ENCODE measurements around the gene UBXN7. TPM values are rescaled to one million over a fixed set of nuclear protein-coding genes. Genes with fewer than 3 reads are reported as not detected.
"Not testable (repeated sequence)": the region's sequence is repeated elsewhere in the genome, so short reads cannot be mapped to it uniquely, and the experiment has no call there.

The UBXN7 gene
- total RNA-seq, 1 donor from 2014 or later: 65.5 TPM

GRCh38 chr3:196440041-196440537 lies 7.9 kb upstream of the UBXN7 start:
- peaks cover 11% of the 10 kb centered on the region for H3K4me1 Mint-ChIP-seq
- no peaks in the 10 kb centered on the region for H3K27me3 Mint-ChIP-seq
- intact Hi-C loops (cut with micrococcal nuclease): no loop called here
- DNase-seq: no peak
- H3K4me3 Mint-ChIP-seq: no peak overlapping the region
- no peaks in the 10 kb centered on the region for H3K9me3 Mint-ChIP-seq
- no peaks in the 10 kb centered on the region for H3K36me3 Mint-ChIP-seq (ENCODE audit: low read depth)
- no peak overlapping the region for H3K27ac Mint-ChIP-seq

GRCh38 chr3:196431181-196432136 lies 768 bp downstream of the UBXN7 start:
- Mint-ChIP-seq H3K27me3 (no peaks in the 10 kb centered on the region), H3K36me3 (ENCODE audit: low read depth) (peaks cover 15% of the 10 kb centered on the region), H3K4me1 (peaks cover 20% of the 10 kb centered on the region), H3K9me3 (no peaks in the 10 kb centered on the region), H3K27ac (peak overlapping the region; percentile 97), H3K4me3 (peak overlapping the region; percentile 85)
- intact Hi-C loops (cut with micrococcal nuclease): loop anchor here (1.0 to 5.0 kb wide), 5 partner anchors 17 to 989 kb away; partner anchors contain the start of genes ACAP2, FBXO45 and WDR53
- DNase-seq: peak; percentile 75

DNA sequence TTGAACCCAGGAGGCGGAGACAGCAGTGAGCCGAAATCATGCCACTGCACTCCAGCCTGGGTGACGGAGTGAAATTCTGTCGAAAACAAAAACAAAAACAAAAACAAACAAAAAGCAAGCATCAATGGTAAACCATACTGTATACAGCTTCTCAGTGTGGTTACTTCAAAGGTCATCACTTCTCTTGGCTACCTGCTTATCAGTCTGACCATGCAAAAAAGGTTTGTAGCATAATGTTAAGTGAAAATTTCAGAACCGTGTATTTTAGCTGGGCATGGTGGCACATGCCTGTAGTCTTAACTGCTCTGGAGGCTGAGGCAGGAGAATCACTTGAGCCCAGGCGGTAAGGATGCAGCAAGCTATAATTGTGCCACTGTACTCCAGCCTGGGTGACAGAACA lies 4.2 kb downstream of the UBXN7 start:
- Mint-ChIP-seq H3K27me3 (no peaks in the 10 kb centered on the region), H3K9me3 (no peaks in the 10 kb centered on the region), H3K4me1 (peaks cover 21% of the 10 kb centered on the region), H3K4me3 (no peak overlapping the region), H3K36me3 (ENCODE audit: low read depth) (peaks cover 24% of the 10 kb centered on the region), H3K27ac (no peak overlapping the region)
- intact Hi-C loops (cut with micrococcal nuclease): no loop called here
- DNase-seq: no peak

DNA sequence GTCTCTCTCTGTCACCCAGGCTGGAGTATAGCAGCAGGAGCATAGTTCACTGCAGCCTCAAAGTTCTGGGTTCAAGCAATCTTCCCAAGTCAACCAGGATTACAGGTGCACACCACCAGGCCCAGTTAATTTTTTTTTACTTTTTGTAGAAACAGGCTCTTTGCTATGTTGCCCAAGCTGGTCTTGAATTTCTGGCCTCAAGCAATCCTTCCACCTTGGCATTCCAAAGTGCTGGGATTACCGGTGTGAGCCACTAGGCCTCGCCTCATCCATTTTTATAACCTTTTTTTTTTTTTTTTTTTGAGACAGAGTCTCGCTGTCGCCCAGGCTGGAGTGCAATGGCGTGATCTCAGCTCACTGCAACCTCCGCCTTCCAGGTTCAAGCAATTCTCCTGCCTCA lies 7.8 kb downstream of the UBXN7 start:
- Mint-ChIP-seq H3K36me3 (ENCODE audit: low read depth) (peaks cover 17% of the 10 kb centered on the region), H3K4me1 (peaks cover 12% of the 10 kb centered on the region)
- intact Hi-C loops (cut with micrococcal nuclease); DNase-seq; H3K27me3 Mint-ChIP-seq; H3K4me3 Mint-ChIP-seq; H3K9me3 Mint-ChIP-seq; H3K27ac Mint-ChIP-seq: not testable (repeated sequence)

- Mint-ChIP-seq H3K27ac (no peak overlapping the region), H3K9me3 (no peaks in the 10 kb centered on the region), H3K4me3 (no peak overlapping the region), H3K27me3 (no peaks in the 10 kb centered on the region), H3K4me1 (peaks cover 17% of the 10 kb centered on the region), H3K36me3 (ENCODE audit: low read depth) (peaks cover 17% of the 10 kb centered on the region)
- intact Hi-C loops (cut with micrococcal nuclease): no loop called here
- no peak for DNase-seq
Observed at GRCh38 chr3:196423044-196423781, 9.0 kb downstream of the UBXN7 start.

DNA sequence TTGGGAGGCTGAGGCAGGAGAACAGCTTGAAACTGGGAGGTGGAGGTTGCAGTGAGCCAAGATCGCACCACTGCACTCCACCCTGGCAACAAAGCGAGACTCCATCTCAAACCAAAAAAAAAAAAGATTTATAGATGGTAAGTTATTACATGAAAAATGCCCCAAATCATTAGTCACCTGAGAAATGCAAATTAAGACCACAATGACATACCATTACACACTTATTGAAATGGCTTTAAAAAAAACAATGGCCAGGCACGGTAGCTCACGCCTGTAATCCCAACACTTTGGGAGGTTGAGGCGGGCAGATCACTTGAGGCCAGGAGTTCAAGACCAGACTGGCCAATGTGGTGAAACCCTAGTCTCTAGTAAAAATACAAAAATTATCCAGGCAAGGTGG lies 10.6 kb downstream of the UBXN7 start:
- H3K36me3 Mint-ChIP-seq (ENCODE audit: low read depth); H3K4me3 Mint-ChIP-seq; H3K27me3 Mint-ChIP-seq; intact Hi-C loops (cut with micrococcal nuclease); DNase-seq; H3K27ac Mint-ChIP-seq; H3K9me3 Mint-ChIP-seq: not testable (repeated sequence)
- peaks cover 19% of the 10 kb centered on the region for H3K4me1 Mint-ChIP-seq

DNA sequence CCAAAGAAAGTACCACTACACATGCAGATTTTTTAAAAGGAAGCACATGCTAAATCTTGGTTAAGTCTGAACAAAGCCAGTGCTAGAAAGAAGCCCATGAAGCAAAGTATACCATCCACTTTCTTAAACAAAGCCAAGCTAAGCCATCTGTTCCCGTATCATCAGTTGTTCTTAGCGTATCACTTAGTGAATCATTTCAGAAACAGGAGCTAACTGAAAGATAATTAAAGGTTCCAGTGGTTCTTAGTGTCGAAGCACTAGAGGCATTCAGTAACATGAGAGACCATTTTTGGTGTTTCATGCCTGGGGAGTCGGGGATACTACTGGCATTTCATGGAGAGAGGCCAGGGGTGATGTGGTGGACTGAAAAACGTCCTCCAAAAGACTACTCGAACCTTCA lies 12.8 kb downstream of the UBXN7 start:
- Mint-ChIP-seq H3K4me1 (peaks cover 27% of the 10 kb centered on the region), H3K9me3 (no peaks in the 10 kb centered on the region), H3K4me3 (no peak overlapping the region), H3K27ac (no peak overlapping the region), H3K27me3 (no peaks in the 10 kb centered on the region), H3K36me3 (ENCODE audit: low read depth) (peaks cover 5% of the 10 kb centered on the region)
- intact Hi-C loops (cut with micrococcal nuclease): no loop called here
- no peak for DNase-seq

GRCh38 chr3:196418601-196419000 lies 13.6 kb downstream of the UBXN7 start:
- Mint-ChIP-seq H3K4me3 (no peak overlapping the region), H3K27ac (no peak overlapping the region), H3K9me3 (no peaks in the 10 kb centered on the region), H3K4me1 (peaks cover 29% of the 10 kb centered on the region), H3K27me3 (no peaks in the 10 kb centered on the region), H3K36me3 (ENCODE audit: low read depth) (peaks cover 3% of the 10 kb centered on the region)
- DNase-seq: no peak
- intact Hi-C loops (cut with micrococcal nuclease): no loop called here

DNA sequence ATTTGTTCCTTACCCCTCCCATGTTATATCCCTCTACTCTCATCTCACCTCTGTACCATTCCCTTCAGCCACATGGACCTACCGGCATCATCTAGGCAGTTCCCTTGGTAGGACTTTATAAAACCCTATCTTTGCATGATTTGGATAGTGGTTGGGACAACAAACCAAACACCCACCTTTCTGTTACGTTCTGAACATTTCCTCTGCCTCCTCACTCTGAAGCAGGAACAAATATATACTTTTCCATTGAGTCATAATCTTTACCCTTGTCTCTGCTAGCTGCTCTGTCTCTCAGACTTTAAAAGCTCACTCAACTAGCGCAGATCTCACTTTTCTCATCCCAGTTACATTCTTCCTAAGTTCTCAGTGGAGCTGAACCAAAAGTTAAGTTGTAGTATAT lies 17.8 kb downstream of the UBXN7 start:
- H3K4me3 Mint-ChIP-seq: peak overlapping the region; percentile 12
- peaks cover 12% of the 10 kb centered on the region for H3K36me3 Mint-ChIP-seq (ENCODE audit: low read depth)
- no peak for DNase-seq
- peaks cover 28% of the 10 kb centered on the region for H3K4me1 Mint-ChIP-seq
- intact Hi-C loops (cut with micrococcal nuclease): loop anchor here (1.0 to 5.0 kb wide), 2 partner anchors 18 to 88 kb away; partner anchors contain the start of genes RNF168 and UBXN7
- H3K27me3 Mint-ChIP-seq: no peaks in the 10 kb centered on the region
- peak overlapping the region; percentile 65 for H3K27ac Mint-ChIP-seq
- H3K9me3 Mint-ChIP-seq: no peaks in the 10 kb centered on the region

- peaks cover 26% of the 10 kb centered on the region for H3K4me1 Mint-ChIP-seq
- intact Hi-C loops (cut with micrococcal nuclease): loop anchor here (5.0 kb wide), 1 partner anchor 90 kb away; the partner anchor contains the start of gene RNF168
- peaks cover 20% of the 10 kb centered on the region for H3K36me3 Mint-ChIP-seq (ENCODE audit: low read depth)
Observed at GRCh38 chr3:196412704-196413103, 19.5 kb downstream of the UBXN7 start.

GRCh38 chr3:196409409-196409808 lies 22.8 kb downstream of the UBXN7 start:
- Mint-ChIP-seq H3K4me3 (no peak overlapping the region), H3K36me3 (ENCODE audit: low read depth) (peaks cover 34% of the 10 kb centered on the region), H3K27me3 (no peaks in the 10 kb centered on the region), H3K27ac (no peak overlapping the region), H3K4me1 (peaks cover 15% of the 10 kb centered on the region), H3K9me3 (no peaks in the 10 kb centered on the region)
- intact Hi-C loops (cut with micrococcal nuclease): no loop called here
- no peak for DNase-seq

More at GRCh38 chr3:196412704-196413103, 19.5 kb downstream of the UBXN7 start:
- DNase-seq: no peak
- H3K9me3 Mint-ChIP-seq: no peaks in the 10 kb centered on the region
- H3K27me3 Mint-ChIP-seq: no peaks in the 10 kb centered on the region
- H3K27ac Mint-ChIP-seq: peak overlapping the region; percentile 1
- no peak overlapping the region for H3K4me3 Mint-ChIP-seq

- Mint-ChIP-seq H3K27ac (peak overlapping the region; percentile 7), H3K4me3 (no peak overlapping the region), H3K4me1 (peaks cover 12% of the 10 kb centered on the region), H3K27me3 (no peaks in the 10 kb centered on the region), H3K9me3 (no peaks in the 10 kb centered on the region), H3K36me3 (ENCODE audit: low read depth) (peaks cover 33% of the 10 kb centered on the region)
- intact Hi-C loops (cut with micrococcal nuclease): no loop called here
- no peak for DNase-seq
Observed at GRCh38 chr3:196408565-196409300, 23.5 kb downstream of the UBXN7 start.

GRCh38 chr3:196406811-196407470 lies 25.3 kb downstream of the UBXN7 start:
- intact Hi-C loops (cut with micrococcal nuclease): no loop called here
- Mint-ChIP-seq H3K4me3 (no peak overlapping the region), H3K36me3 (ENCODE audit: low read depth) (peaks cover 33% of the 10 kb centered on the region), H3K9me3 (no peaks in the 10 kb centered on the region), H3K4me1 (peaks cover 7% of the 10 kb centered on the region), H3K27ac (no peak overlapping the region), H3K27me3 (no peaks in the 10 kb centered on the region)
- DNase-seq: no peak
